ENCODE data around the gene RNF224. TPM values are rescaled to one million over a fixed set of nuclear protein-coding genes. Genes with fewer than 3 reads are reported as not detected.

RNF224 gene
- total and polyA plus RNA-seq, 2 of the 13 experiments (the other 11 are each of a cell fraction or from before 2014, with no cell fraction given) = 0.09 TPM; not detected in 1

DNA sequence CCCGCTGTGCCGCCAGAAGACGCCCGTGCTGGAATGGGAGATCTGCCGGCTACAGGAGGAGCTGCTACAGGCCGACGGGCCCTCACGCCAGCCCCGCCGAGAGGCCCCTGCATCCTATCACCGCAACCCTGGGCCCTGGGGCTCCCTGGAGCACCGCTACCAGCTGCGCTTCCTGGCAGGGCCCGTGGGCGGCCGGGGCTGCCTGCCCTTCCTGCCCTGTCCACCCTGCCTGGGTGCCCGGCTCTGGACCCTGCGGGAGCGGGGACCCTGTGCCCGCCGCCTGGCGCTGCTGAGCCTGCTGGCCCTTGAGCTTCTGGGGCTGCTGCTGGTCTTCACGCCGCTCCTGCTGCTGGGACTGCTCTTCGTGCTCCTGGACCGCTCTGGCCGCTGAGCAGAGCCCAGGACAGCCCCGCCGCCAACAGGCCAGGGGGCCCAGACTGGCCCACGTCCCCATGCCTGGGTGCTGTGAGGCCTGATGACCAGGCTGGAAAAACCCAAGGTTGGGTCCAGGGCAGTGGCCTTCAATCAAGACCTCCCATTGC is 9.0 kb upstream of the RNF224 start (continued):
- TF ChIP-seq, protein P1, sequence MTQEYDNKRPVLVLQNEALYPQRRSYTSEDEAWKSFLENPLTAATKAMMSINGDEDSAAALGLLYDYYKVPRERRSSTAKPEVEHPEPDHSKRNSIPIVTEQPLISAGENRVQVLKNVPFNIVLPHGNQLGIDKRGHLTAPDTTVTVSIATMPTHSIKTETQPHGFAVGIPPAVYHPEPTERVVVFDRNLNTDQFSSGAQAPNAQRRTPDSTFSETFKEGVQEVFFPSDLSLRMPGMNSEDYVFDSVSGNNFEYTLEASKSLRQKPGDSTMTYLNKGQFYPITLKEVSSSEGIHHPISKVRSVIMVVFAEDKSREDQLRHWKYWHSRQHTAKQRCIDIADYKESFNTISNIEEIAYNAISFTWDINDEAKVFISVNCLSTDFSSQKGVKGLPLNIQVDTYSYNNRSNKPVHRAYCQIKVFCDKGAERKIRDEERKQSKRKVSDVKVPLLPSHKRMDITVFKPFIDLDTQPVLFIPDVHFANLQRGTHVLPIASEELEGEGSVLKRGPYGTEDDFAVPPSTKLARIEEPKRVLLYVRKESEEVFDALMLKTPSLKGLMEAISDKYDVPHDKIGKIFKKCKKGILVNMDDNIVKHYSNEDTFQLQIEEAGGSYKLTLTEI (CRISPR knock-in tag; conservative IDR thresholded peaks at IDR 0.05) = no peak
- TF ChIP-seq ZNF207 (IDR thresholded peaks at IDR 0.05; ENCODE audit: borderline replicate concordance) = no peak
- no peak for TF ChIP-seq SOX6 (IDR thresholded peaks at IDR 0.05)
- peak; percentile 20; the same call in 1 of the 2 replicates for TF ChIP-seq SOX6 (CRISPR knock-in tag; IDR thresholded peaks at IDR 0.05)
- TF ChIP-seq ZKSCAN1 (IDR thresholded peaks at IDR 0.05; ENCODE audit: low read length) = no peak
- no peak for TF ChIP-seq ZNF460 (CRISPR knock-in tag; IDR thresholded peaks at IDR 0.05; ENCODE audit: borderline replicate concordance)
- TF ChIP-seq SALL1 (CRISPR knock-in tag; IDR thresholded peaks at IDR 0.05) = no peak
- no peak for TF ChIP-seq ZNF24 (IDR thresholded peaks at IDR 0.05)
- TF ChIP-seq RNF219 (CRISPR knock-in tag; IDR thresholded peaks at IDR 0.05) = no peak
- no peak for TF ChIP-seq ZMYM3 (CRISPR knock-in tag; IDR thresholded peaks at IDR 0.05)
- TF ChIP-seq, protein P2, sequence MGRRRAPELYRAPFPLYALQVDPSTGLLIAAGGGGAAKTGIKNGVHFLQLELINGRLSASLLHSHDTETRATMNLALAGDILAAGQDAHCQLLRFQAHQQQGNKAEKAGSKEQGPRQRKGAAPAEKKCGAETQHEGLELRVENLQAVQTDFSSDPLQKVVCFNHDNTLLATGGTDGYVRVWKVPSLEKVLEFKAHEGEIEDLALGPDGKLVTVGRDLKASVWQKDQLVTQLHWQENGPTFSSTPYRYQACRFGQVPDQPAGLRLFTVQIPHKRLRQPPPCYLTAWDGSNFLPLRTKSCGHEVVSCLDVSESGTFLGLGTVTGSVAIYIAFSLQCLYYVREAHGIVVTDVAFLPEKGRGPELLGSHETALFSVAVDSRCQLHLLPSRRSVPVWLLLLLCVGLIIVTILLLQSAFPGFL (CRISPR knock-in tag; IDR thresholded peaks at IDR 0.05) = no peak
- TF ChIP-seq NAIF1 (CRISPR knock-in tag; IDR thresholded peaks at IDR 0.05; ENCODE audit: borderline replicate concordance) = no peak
- no peak for TF ChIP-seq ZNF563 (CRISPR knock-in tag; IDR thresholded peaks at IDR 0.05)
- no peak for TF ChIP-seq THAP9 (CRISPR knock-in tag; IDR thresholded peaks at IDR 0.05; ENCODE audit: borderline replicate concordance)
- no peak for TF ChIP-seq FOXM1 (CRISPR knock-in tag; IDR thresholded peaks at IDR 0.05)
- peak; percentile 56; the same call in 1 of the 2 replicates for TF ChIP-seq ZSCAN31 (CRISPR knock-in tag; IDR thresholded peaks at IDR 0.05; ENCODE audit: low read depth)
- no peak for TF ChIP-seq ZNF3 (CRISPR knock-in tag; IDR thresholded peaks at IDR 0.05)
- TF ChIP-seq HNF1A (IDR thresholded peaks at IDR 0.05; ENCODE audit: low read depth) = no peak
- 0 out of 2 replicates have a peak, but pooled peaks have one; percentile 3 for TF ChIP-seq HNF1A (CRISPR knock-in tag; IDR thresholded peaks at IDR 0.05; ENCODE audit: borderline replicate concordance)
